ENCODE measurements around the gene ARHGAP27. TPM values are rescaled to one million over a fixed set of nuclear protein-coding genes. Genes with fewer than 3 reads are reported as not detected.

Gene ARHGAP27
- total and polyA plus RNA-seq, 2 experiments from 2014 or later: 0.59 to 3.4 TPM

- in situ Hi-C loops (cut with MboI): no loop called here
- no peak overlapping the region for H3K9ac ChIP-seq
- H3K79me2 ChIP-seq (ENCODE audit: insufficient read depth): no peaks in the 10 kb centered on the region
- no peak overlapping the region for H2AFZ ChIP-seq
- no peak for DNase-seq
- no peak overlapping the region for H3K4me3 ChIP-seq
- H3K4me1 ChIP-seq (ENCODE audit: insufficient read depth): 0 out of 2 replicates have a peak, but pooled peaks cover 1% of the 10 kb centered on the region
- no peaks in the 10 kb centered on the region for H3K9me2 ChIP-seq (ENCODE audit: insufficient read depth)
- peaks cover 6% of the 10 kb centered on the region for H3F3A ChIP-seq (ENCODE audit: insufficient read depth)
- TF ChIP-seq EZH2 (IDR thresholded peaks at IDR 0.05; ENCODE audit: insufficient read depth, poor library complexity, severe bottlenecking): no peak
- no peak for TF ChIP-seq EZH2phosphoT487 (IDR thresholded peaks at IDR 0.05; ENCODE audit: insufficient read depth, low read depth)
- H3K4me2 ChIP-seq (ENCODE audit: unreplicated experiment): no peak overlapping the region
- H3K27ac ChIP-seq: no peak overlapping the region
- no peaks in the 10 kb centered on the region for H4K20me1 ChIP-seq (ENCODE audit: insufficient read depth)
- no peaks in the 10 kb centered on the region for H3K36me3 ChIP-seq (ENCODE audit: low read depth)
- peaks cover 4% of the 10 kb centered on the region; the same call in 1 of the 2 replicates for H3K27me3 ChIP-seq (replicated peaks; ENCODE audit: insufficient read depth)
- no peaks in the 10 kb centered on the region for H3K9me3 ChIP-seq (ENCODE audit: low read depth)
- WGBS, 2 experiments (ENCODE audit: low coverage in 1 of 2, low lambda C conversion rate in 2 of 2, missing lambda C conversion rate in 2 of 2): 100% methylated on average over 1 of the region's 1 CpG
Measured at GRCh38 chr17:45423975-45424335, 8.7 kb downstream of the ARHGAP27 start.

- Histone ChIP-seq H3F3A (ENCODE audit: insufficient read depth) (peaks cover under 1% of the 10 kb centered on the region), H3K9ac (no peak overlapping the region), H3K4me1 (ENCODE audit: insufficient read depth) (no peaks in the 10 kb centered on the region), H3K27ac (no peak overlapping the region), H3K36me3 (ENCODE audit: low read depth) (no peaks in the 10 kb centered on the region), H2AFZ (no peak overlapping the region), H3K79me2 (ENCODE audit: insufficient read depth) (no peaks in the 10 kb centered on the region), H3K9me3 (ENCODE audit: low read depth) (no peaks in the 10 kb centered on the region), H3K4me2 (ENCODE audit: unreplicated experiment) (no peak overlapping the region), H3K4me3 (no peak overlapping the region), H3K27me3 (replicated peaks; ENCODE audit: insufficient read depth) (no peaks in the 10 kb centered on the region), H3K9me2 (ENCODE audit: insufficient read depth) (no peaks in the 10 kb centered on the region), H4K20me1 (ENCODE audit: insufficient read depth) (no peaks in the 10 kb centered on the region)
- DNase-seq: no peak
- no peak for TF ChIP-seq EZH2phosphoT487 (IDR thresholded peaks at IDR 0.05; ENCODE audit: insufficient read depth, low read depth)
- TF ChIP-seq EZH2 (IDR thresholded peaks at IDR 0.05; ENCODE audit: insufficient read depth, poor library complexity, severe bottlenecking): no peak
- in situ Hi-C loops (cut with MboI): no loop called here
- WGBS, 2 experiments (ENCODE audit: low coverage in 1 of 2, low lambda C conversion rate in 2 of 2, missing lambda C conversion rate in 2 of 2): 68 to 69% methylated on average over 8 of the region's 8 CpGs
Measured at GRCh38 chr17:45423304-45423974, 9.2 kb downstream of the ARHGAP27 start.

- TF ChIP-seq EZH2phosphoT487 (IDR thresholded peaks at IDR 0.05; ENCODE audit: insufficient read depth, low read depth) (no peak), EZH2 (IDR thresholded peaks at IDR 0.05; ENCODE audit: insufficient read depth, poor library complexity, severe bottlenecking) (no peak)
- Histone ChIP-seq H2AFZ (no peak overlapping the region), H3K36me3 (ENCODE audit: low read depth) (no peaks in the 10 kb centered on the region), H3K4me1 (ENCODE audit: insufficient read depth) (no peaks in the 10 kb centered on the region), H3K9me2 (ENCODE audit: insufficient read depth) (no peaks in the 10 kb centered on the region), H4K20me1 (ENCODE audit: insufficient read depth) (no peaks in the 10 kb centered on the region), H3K4me3 (no peak overlapping the region), H3K27ac (no peak overlapping the region), H3K9ac (no peak overlapping the region), H3K9me3 (ENCODE audit: low read depth) (no peaks in the 10 kb centered on the region), H3F3A (ENCODE audit: insufficient read depth) (no peaks in the 10 kb centered on the region), H3K4me2 (ENCODE audit: unreplicated experiment) (no peak overlapping the region), H3K79me2 (ENCODE audit: insufficient read depth) (no peaks in the 10 kb centered on the region), H3K27me3 (replicated peaks; ENCODE audit: insufficient read depth) (no peaks in the 10 kb centered on the region)
- WGBS, 2 experiments (ENCODE audit: low coverage in 1 of 2, low lambda C conversion rate in 2 of 2, missing lambda C conversion rate in 2 of 2): 72 to 76% methylated on average over 10 of the region's 10 CpGs
- no peak for DNase-seq
- in situ Hi-C loops (cut with MboI): no loop called here
Measured at GRCh38 chr17:45414990-45415881, 17.4 kb downstream of the ARHGAP27 start.

- H3K4me3 ChIP-seq: no peak overlapping the region
- WGBS, 2 experiments (ENCODE audit: low coverage in 1 of 2, low lambda C conversion rate in 2 of 2, missing lambda C conversion rate in 2 of 2): 82 to 83% methylated on average over 9 of the region's 9 CpGs
- H3K9ac ChIP-seq: no peak overlapping the region
- no peaks in the 10 kb centered on the region for H4K20me1 ChIP-seq (ENCODE audit: insufficient read depth)
- H3K79me2 ChIP-seq (ENCODE audit: insufficient read depth): no peaks in the 10 kb centered on the region
- H2AFZ ChIP-seq: no peak overlapping the region
- H3K9me2 ChIP-seq (ENCODE audit: insufficient read depth): no peaks in the 10 kb centered on the region
- in situ Hi-C loops (cut with MboI): no loop called here
- no peaks in the 10 kb centered on the region for H3K9me3 ChIP-seq (ENCODE audit: low read depth)
- no peaks in the 10 kb centered on the region for H3F3A ChIP-seq (ENCODE audit: insufficient read depth)
- H3K36me3 ChIP-seq (ENCODE audit: low read depth): no peaks in the 10 kb centered on the region
- H3K4me1 ChIP-seq (ENCODE audit: insufficient read depth): no peaks in the 10 kb centered on the region
- H3K27ac ChIP-seq: no peak overlapping the region
- no peak for DNase-seq
- TF ChIP-seq EZH2phosphoT487 (IDR thresholded peaks at IDR 0.05; ENCODE audit: insufficient read depth, low read depth): no peak
- no peak for TF ChIP-seq EZH2 (IDR thresholded peaks at IDR 0.05; ENCODE audit: insufficient read depth, poor library complexity, severe bottlenecking)
- no peaks in the 10 kb centered on the region for H3K27me3 ChIP-seq (replicated peaks; ENCODE audit: insufficient read depth)
- H3K4me2 ChIP-seq (ENCODE audit: unreplicated experiment): no peak overlapping the region
Measured at GRCh38 chr17:45413498-45413923, 19.2 kb downstream of the ARHGAP27 start.

Measured in GM23248 (cell line).